Measurements from ENCODE around the gene ACADM. TPM values are rescaled to one million over a fixed set of nuclear protein-coding genes. Genes with fewer than 3 reads are reported as not detected.

The ACADM gene
- total and polyA plus RNA-seq, 3 experiments from 2014 or later, result 50.0 to 55.4 (median 53.4) TPM

- H3K27me3 ChIP-seq (ENCODE audit: insufficient read depth, low read length, poor library complexity, severe bottlenecking), result no peaks in the 10 kb centered on the region
- POLR2A ChIA-PET, result interaction anchor here (1.0 to 2.0 kb wide), 2 partner anchors 11 to 64 kb away, joined by 3 to 7 read pairs; no protein-coding TSS in a partner anchor
These were observed 62.5 kb downstream of the ACADM start for GRCh38 chr1:75786901-75787493.

DNA sequence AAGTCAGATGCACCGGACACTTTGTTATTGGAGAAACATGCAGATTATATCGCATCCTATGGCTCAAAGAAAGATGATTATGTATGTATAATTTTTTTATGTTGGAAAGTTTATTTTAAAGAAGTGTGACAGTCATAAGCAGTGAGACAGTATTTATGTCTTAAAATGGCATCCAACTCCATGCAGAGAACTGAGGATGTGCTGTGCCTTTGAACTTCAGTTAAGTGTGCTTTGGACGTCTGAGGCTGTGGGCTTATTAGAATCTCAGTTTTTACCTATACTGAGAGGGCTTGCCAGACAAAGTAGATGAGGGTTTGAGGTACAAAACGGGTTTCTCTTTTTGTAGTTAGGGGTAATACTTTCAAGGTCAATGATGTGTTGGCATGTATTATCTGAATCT is 63.0 kb downstream of the ACADM start:
- Mint-ChIP-seq H3K4me3 (peak overlapping the region; percentile 94 to 100 (median 98)), H3K27ac (peak overlapping the region; percentile 92 to 99 (median 98)), H3K36me3 (peaks cover 8 to 59% (median 15%) of the 10 kb centered on the region in 3 donors), H3K27me3 (peaks cover 0 to 3% of the 10 kb centered on the region in 2 donors), H3K4me1 (peaks cover 67 to 86% (median 81%) of the 10 kb centered on the region in 3 donors), H3K9me3 (no peaks in the 10 kb centered on the region)
- H3K36me3 ChIP-seq (ENCODE audit: insufficient read depth, low read length), result peaks cover 26% of the 10 kb centered on the region
- H3K4me1 ChIP-seq (ENCODE audit: insufficient read depth, low read length), result peaks cover 54% of the 10 kb centered on the region
- H3K27me3 ChIP-seq (ENCODE audit: insufficient read depth, low read length, poor library complexity, severe bottlenecking), result no peaks in the 10 kb centered on the region
- H3K27ac ChIP-seq (ENCODE audit: low read depth, low read length), result peak overlapping the region; percentile 90
- no peak for DNase-seq
- POLR2A ChIA-PET, result interaction anchor here (2.0 kb wide), 1 partner anchor 64 kb away, joined by 7 read pairs; no protein-coding TSS in a partner anchor
- peak overlapping the region; percentile 94 for H3K4me3 ChIP-seq (ENCODE audit: low read length)
- CTCF ChIA-PET, result no interaction called here
- no peaks in the 10 kb centered on the region for H3K9me3 ChIP-seq (ENCODE audit: low read length)

More at GRCh38 chr1:75786901-75787493, 62.5 kb downstream of the ACADM start:
- CTCF ChIA-PET, result no interaction called here
- Mint-ChIP-seq H3K9me3 (no peaks in the 10 kb centered on the region), H3K27me3 (peaks cover 0 to 3% of the 10 kb centered on the region in 2 donors), H3K27ac (peak overlapping the region; percentile 92 to 99 (median 98)), H3K4me1 (peaks cover 67 to 81% (median 77%) of the 10 kb centered on the region in 3 donors), H3K36me3 (peaks cover 8 to 54% (median 15%) of the 10 kb centered on the region in 3 donors), H3K4me3 (peak overlapping the region; percentile 94 to 100 (median 98))
- H3K4me1 ChIP-seq (ENCODE audit: insufficient read depth, low read length), result peaks cover 54% of the 10 kb centered on the region
- H3K4me3 ChIP-seq (ENCODE audit: low read length), result peak overlapping the region; percentile 94
- peaks cover 21% of the 10 kb centered on the region for H3K36me3 ChIP-seq (ENCODE audit: insufficient read depth, low read length)
- H3K27ac ChIP-seq (ENCODE audit: low read depth, low read length), result peak overlapping the region; percentile 90
- no peak for DNase-seq
- no peaks in the 10 kb centered on the region for H3K9me3 ChIP-seq (ENCODE audit: low read length)

GRCh38 chr1:75789988-75790387 is 65.5 kb downstream of the ACADM start:
- Histone ChIP-seq H3K4me3 (ENCODE audit: low read length) (no peak overlapping the region), H3K4me1 (ENCODE audit: insufficient read depth, low read length) (peaks cover 54% of the 10 kb centered on the region), H3K36me3 (ENCODE audit: insufficient read depth, low read length) (peaks cover 34% of the 10 kb centered on the region), H3K27me3 (ENCODE audit: insufficient read depth, low read length, poor library complexity, severe bottlenecking) (no peaks in the 10 kb centered on the region), H3K27ac (ENCODE audit: low read depth, low read length) (no peak overlapping the region), H3K9me3 (ENCODE audit: low read length) (no peaks in the 10 kb centered on the region)
- Mint-ChIP-seq H3K9me3 (no peaks in the 10 kb centered on the region), H3K4me3 (peak overlapping the region in 6 of 7 donors; percentile 15 to 99 (median 96)), H3K27ac (peak overlapping the region; percentile 66 to 99 (median 92)), H3K36me3 (peaks cover 8 to 83% (median 20%) of the 10 kb centered on the region in 3 donors), H3K4me1 (peaks cover 61 to 85% (median 84%) of the 10 kb centered on the region in 3 donors), H3K27me3 (no peaks in the 10 kb centered on the region)
- ChIA-PET CTCF (no interaction called here), POLR2A (no interaction called here)
- no peak for DNase-seq

GRCh38 chr1:75791022-75791421 is 66.5 kb downstream of the ACADM start:
- H3K4me3 Mint-ChIP-seq, result peak overlapping the region in 6 of 7 donors; percentile 5 to 98 (median 87)
- Histone ChIP-seq H3K36me3 (ENCODE audit: insufficient read depth, low read length) (peaks cover 39% of the 10 kb centered on the region), H3K4me1 (ENCODE audit: insufficient read depth, low read length) (peaks cover 48% of the 10 kb centered on the region), H3K4me3 (ENCODE audit: low read length) (no peak overlapping the region), H3K9me3 (ENCODE audit: low read length) (no peaks in the 10 kb centered on the region), H3K27ac (ENCODE audit: low read depth, low read length) (no peak overlapping the region), H3K27me3 (ENCODE audit: insufficient read depth, low read length, poor library complexity, severe bottlenecking) (no peaks in the 10 kb centered on the region)
- CTCF ChIA-PET, result interaction anchor here (0.8 kb wide), 1 partner anchor 70 kb away, joined by 3 read pairs; no protein-coding TSS in a partner anchor
- H3K27me3 Mint-ChIP-seq, result no peaks in the 10 kb centered on the region
- no peaks in the 10 kb centered on the region for H3K9me3 Mint-ChIP-seq
- peaks cover 11 to 93% (median 23%) of the 10 kb centered on the region in 3 donors for H3K36me3 Mint-ChIP-seq
- POLR2A ChIA-PET, result interaction anchor here (0.6 kb wide), 1 partner anchor 1014 kb away, joined by 3 read pairs; no protein-coding TSS in a partner anchor
- DNase-seq, result no peak
- peak overlapping the region; percentile 52 to 99 (median 90) for H3K27ac Mint-ChIP-seq
- peaks cover 55 to 77% (median 75%) of the 10 kb centered on the region in 3 donors for H3K4me1 Mint-ChIP-seq

DNA sequence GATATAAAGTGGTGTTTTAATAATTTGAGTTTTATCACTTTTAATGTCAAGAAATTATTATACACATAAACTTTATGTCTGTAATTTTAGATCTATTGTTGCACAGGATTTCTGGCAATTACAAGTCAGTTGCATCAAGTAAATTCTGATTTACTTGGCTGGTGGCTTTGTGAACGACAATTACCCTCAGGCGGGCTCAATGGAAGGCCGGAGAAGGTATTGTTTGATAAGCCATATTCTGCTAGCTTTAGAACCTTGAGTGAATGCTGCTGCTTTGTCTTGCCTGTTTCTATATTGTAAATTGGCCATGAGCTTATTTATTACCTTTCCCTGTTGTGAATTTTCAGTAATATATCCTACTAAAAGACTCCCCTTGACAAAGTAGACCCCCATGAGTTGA is 67.6 kb downstream of the ACADM start:
- POLR2A ChIA-PET, result no interaction called here
- Histone ChIP-seq H3K27ac (ENCODE audit: low read depth, low read length) (no peak overlapping the region), H3K4me1 (ENCODE audit: insufficient read depth, low read length) (peaks cover 43% of the 10 kb centered on the region), H3K36me3 (ENCODE audit: insufficient read depth, low read length) (peaks cover 40% of the 10 kb centered on the region), H3K4me3 (ENCODE audit: low read length) (no peak overlapping the region), H3K27me3 (ENCODE audit: insufficient read depth, low read length, poor library complexity, severe bottlenecking) (no peaks in the 10 kb centered on the region), H3K9me3 (ENCODE audit: low read length) (no peaks in the 10 kb centered on the region)
- CTCF ChIA-PET, result no interaction called here
- Mint-ChIP-seq H3K27me3 (no peaks in the 10 kb centered on the region), H3K36me3 (peaks cover 11 to 93% (median 23%) of the 10 kb centered on the region in 3 donors), H3K9me3 (no peaks in the 10 kb centered on the region), H3K4me3 (no peak overlapping the region), H3K4me1 (peaks cover 48 to 73% (median 69%) of the 10 kb centered on the region in 3 donors), H3K27ac (peak overlapping the region in 4 of 8 donors; percentile 54 to 99 (median 79))
- no peak for DNase-seq

DNA sequence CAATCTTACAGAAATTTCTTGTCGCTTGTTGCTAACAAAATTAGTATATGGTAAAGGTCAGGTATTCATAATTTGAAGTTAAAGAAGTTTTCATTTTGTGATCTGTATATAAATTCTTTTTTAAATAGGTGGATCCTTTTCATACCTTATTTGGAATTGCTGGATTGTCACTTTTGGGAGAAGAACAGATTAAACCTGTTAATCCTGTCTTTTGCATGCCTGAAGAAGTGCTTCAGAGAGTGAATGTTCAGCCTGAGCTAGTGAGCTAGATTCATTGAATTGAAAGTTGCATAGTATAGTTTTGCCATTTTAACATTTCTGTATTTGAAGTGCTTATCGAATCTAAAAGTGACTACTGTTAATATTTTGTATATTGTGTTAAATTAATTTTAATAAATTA is 69.9 kb downstream of the ACADM start:
- peaks cover 25 to 53% (median 46%) of the 10 kb centered on the region in 3 donors for H3K4me1 Mint-ChIP-seq
- Histone ChIP-seq H3K9me3 (ENCODE audit: low read length) (no peaks in the 10 kb centered on the region), H3K4me3 (ENCODE audit: low read length) (no peak overlapping the region), H3K27ac (ENCODE audit: low read depth, low read length) (no peak overlapping the region), H3K27me3 (ENCODE audit: insufficient read depth, low read length, poor library complexity, severe bottlenecking) (no peaks in the 10 kb centered on the region), H3K4me1 (ENCODE audit: insufficient read depth, low read length) (peaks cover 20% of the 10 kb centered on the region), H3K36me3 (ENCODE audit: insufficient read depth, low read length) (peaks cover 34% of the 10 kb centered on the region)
- CTCF ChIA-PET, result no interaction called here
- no peaks in the 10 kb centered on the region for H3K9me3 Mint-ChIP-seq
- no peak overlapping the region for H3K4me3 Mint-ChIP-seq
- POLR2A ChIA-PET, result no interaction called here
- DNase-seq, result no peak
- peak overlapping the region in 1 of 8 donors; percentile 19 for H3K27ac Mint-ChIP-seq
- H3K36me3 Mint-ChIP-seq, result peaks cover 11 to 86% (median 29%) of the 10 kb centered on the region in 3 donors
- no peaks in the 10 kb centered on the region for H3K27me3 Mint-ChIP-seq

GRCh38 chr1:75795703-75796193 is 71.2 kb downstream of the ACADM start:
- DNase-seq, result no peak
- H3K9me3 Mint-ChIP-seq, result no peaks in the 10 kb centered on the region
- Histone ChIP-seq H3K4me3 (ENCODE audit: low read length) (no peak overlapping the region), H3K9me3 (ENCODE audit: low read length) (no peaks in the 10 kb centered on the region), H3K36me3 (ENCODE audit: insufficient read depth, low read length) (peaks cover 28% of the 10 kb centered on the region), H3K27me3 (ENCODE audit: insufficient read depth, low read length, poor library complexity, severe bottlenecking) (no peaks in the 10 kb centered on the region), H3K4me1 (ENCODE audit: insufficient read depth, low read length) (peaks cover 6% of the 10 kb centered on the region), H3K27ac (ENCODE audit: low read depth, low read length) (no peak overlapping the region)
- no peak overlapping the region for H3K27ac Mint-ChIP-seq
- H3K27me3 Mint-ChIP-seq, result no peaks in the 10 kb centered on the region
- no peak overlapping the region for H3K4me3 Mint-ChIP-seq
- peaks cover 11 to 39% (median 33%) of the 10 kb centered on the region in 3 donors for H3K4me1 Mint-ChIP-seq
- CTCF ChIA-PET, result no interaction called here
- POLR2A ChIA-PET, result no interaction called here
- peaks cover 11 to 73% (median 27%) of the 10 kb centered on the region in 3 donors for H3K36me3 Mint-ChIP-seq

Measured in CD8-positive, alpha-beta memory T cell (primary cell).